IMR-90 (cell line): ENCODE results near the gene ACIN1. TPM values are rescaled to one million over a fixed set of nuclear protein-coding genes. Genes with fewer than 3 reads are reported as not detected.

Experiments used
- ATAC-seq: fragments of 200-7000 bp; cut with Tn5 transposase; 2 replicates; pipeline ENCODE4 v1.9.1; 2020; ENCODE audit warnings: low read depth, mild to moderate bottlenecking, moderate library complexity
- BruUV-seq: library from RNA; stranded (reverse); fragments of 400-500 nt; replicated peaks from 2 replicates; lab custom pipeline; 2021; lab: Mats Ljungman, UMichigan
- CTCF ChIA-PET: fragments of 300-600 bp; formaldehyde crosslinking; extraction: SDS; loops from one replicate; lab custom pipeline; 2021; ENCODE audit warnings: antibody characterized with exemption; lab: Yijun Ruan, JAX
- POLR2A ChIA-PET: fragments of 300-600 bp; sonication (Branson Sonifier 250); formaldehyde crosslinking; loops from one replicate; lab custom pipeline; 2022; ENCODE audit warnings: antibody characterized with exemption; ENCODE audit not compliant: unreplicated experiment; lab: Charles Lee
- DNase-seq: peaks from one replicate; pipeline ENCODE4 v3.0.0; 2013
- H2AFZ ChIP-seq: replicated peaks from 2 replicates; pipeline ENCODE3; 2013; ENCODE audit warnings: low read length, mild to moderate bottlenecking; ENCODE audit not compliant: poor library complexity
- H2AK5ac ChIP-seq: 2 replicates; pipeline ENCODE4 v1.6.1; 2013; ENCODE audit warnings: low read depth, low read length, inconsistent platforms
- H2AK9ac ChIP-seq: replicated peaks from 2 replicates; pipeline ENCODE3; 2013; ENCODE audit warnings: mild to moderate bottlenecking, low read depth, low read length, moderate library complexity; ENCODE audit not compliant: poor library complexity
- H2BK120ac ChIP-seq: 2 replicates; pipeline ENCODE4 v1.6.1; 2013; ENCODE audit warnings: low read depth, low read length, inconsistent platforms
- H2BK15ac ChIP-seq: 3 replicates; pipeline ENCODE4 v1.6.1; 2013; ENCODE audit warnings: low read depth, low read length, inconsistent platforms
- H2BK20ac ChIP-seq: 2 replicates; pipeline ENCODE4 v1.6.1; 2013; ENCODE audit warnings: low read depth, mild to moderate bottlenecking, inconsistent platforms, low read length, moderate library complexity
- H2BK5ac ChIP-seq: 2 replicates; pipeline ENCODE4 v1.6.1; 2013; ENCODE audit warnings: mild to moderate bottlenecking, low read depth, low read length, inconsistent platforms; ENCODE audit not compliant: poor library complexity, severe bottlenecking
- H3K14ac ChIP-seq: replicated peaks from 2 replicates; pipeline ENCODE4 v1.6.1; 2013; ENCODE audit warnings: low read depth, low read length, inconsistent platforms
- H3K18ac ChIP-seq: 2 replicates; pipeline ENCODE4 v1.6.1; 2013; ENCODE audit warnings: low read depth, low read length, control low read depth
- H3K23ac ChIP-seq: 2 replicates; pipeline ENCODE4 v1.6.1; 2013; ENCODE audit warnings: low read depth, low read length, inconsistent platforms
- H3K27ac ChIP-seq: 2 replicates; pipeline ENCODE4 v1.5.1; 2013; ENCODE audit warnings: mild to moderate bottlenecking, control low read depth, low read length; ENCODE audit not compliant: insufficient read depth
- H3K27me3 ChIP-seq: 2 replicates; pipeline ENCODE4 v1.6.1; 2013; ENCODE audit warnings: low read length; ENCODE audit not compliant: control insufficient read depth, insufficient read depth
- H3K36me3 ChIP-seq: 2 replicates; pipeline ENCODE4 v1.6.1; 2013; ENCODE audit warnings: low read length, mixed read lengths; ENCODE audit not compliant: control insufficient read depth, insufficient read depth
- H3K4ac ChIP-seq: 2 replicates; pipeline ENCODE4 v1.6.1; 2013; ENCODE audit warnings: low read depth, low read length, inconsistent platforms
- H3K4me1 ChIP-seq: 2 replicates; pipeline ENCODE4 v1.6.1; 2013; ENCODE audit warnings: low read length, mixed read lengths; ENCODE audit not compliant: control insufficient read depth, insufficient read depth
- H3K4me2 ChIP-seq: 2 replicates; pipeline ENCODE4 v1.6.1; 2013; ENCODE audit warnings: low read depth, mild to moderate bottlenecking, control low read depth, low read length, moderate library complexity
- H3K4me3 ChIP-seq: 2 replicates; pipeline ENCODE4 v1.5.1; 2013; ENCODE audit warnings: low read depth, mild to moderate bottlenecking, control low read depth, low read length, moderate library complexity; ENCODE audit not compliant: insufficient read depth
- H3K56ac ChIP-seq: 2 replicates; pipeline ENCODE4 v1.6.1; 2013; ENCODE audit warnings: low read length, inconsistent platforms; ENCODE audit not compliant: insufficient read depth; ENCODE audit errors: extremely low read depth
- H3K79me1 ChIP-seq, 2 experiments: 2 replicates each; pipeline ENCODE4 v1.6.1; 2013; ENCODE audit warnings: low read length in 2 of 2, inconsistent platforms in 1 of 2, low read depth in 1 of 2
- H3K9ac ChIP-seq: 2 replicates; pipeline ENCODE4 v1.6.1; 2013; ENCODE audit warnings: low read depth, low read length, control low read depth
- H3K9me1 ChIP-seq: 2 replicates; pipeline ENCODE4 v1.6.1; 2013; ENCODE audit warnings: low read length, inconsistent platforms; ENCODE audit not compliant: insufficient read depth
- H3K9me3 ChIP-seq: 2 replicates; pipeline ENCODE4 v1.6.1; 2013; ENCODE audit warnings: low read length; ENCODE audit not compliant: control insufficient read depth, insufficient read depth
- H4K20me1 ChIP-seq: 2 replicates; pipeline ENCODE4 v1.6.1; 2013; ENCODE audit warnings: low read length, inconsistent platforms; ENCODE audit not compliant: insufficient read depth
- H4K5ac ChIP-seq: 2 replicates; pipeline ENCODE4 v1.6.1; 2013; ENCODE audit warnings: mild to moderate bottlenecking, low read depth, low read length, control low read depth
- H4K8ac ChIP-seq, 2 experiments: 2 replicates each; pipeline ENCODE4 v1.6.1; 2013; ENCODE audit warnings: low read depth in 2 of 2, low read length in 2 of 2, control low read depth in 1 of 2, inconsistent platforms in 1 of 2
- H4K91ac ChIP-seq: 2 replicates; pipeline ENCODE4 v1.6.1; 2013; ENCODE audit warnings: low read depth, low read length, inconsistent platforms; ENCODE audit not compliant: insufficient read depth
- FOS ChIP-seq: fragments of 150-350 bp; IDR thresholded peaks from 2 replicates; pipeline ENCODE4 v1.6.1; 2016; ENCODE audit warnings: low read depth, low read length
- MAFK ChIP-seq: IDR thresholded peaks from 2 replicates; pipeline ENCODE4 v1.6.1; 2012; ENCODE audit warnings: low read depth, low read length, improper control_type of control experiment
- WGBS, 2 experiments: methylation state at CpG; one replicate each; pipeline versions ENCODE4 v1.1.5 to v1.1.7; 2013; ENCODE audit warnings: missing lambda C conversion rate in 2 of 2; ENCODE audit not compliant: insufficient read length in 1 of 2; ENCODE audit errors: extremely low coverage in 2 of 2; 5-methylcytosine and 5-hydroxymethylcytosine counted together
- dilution Hi-C: fragments of 300-500 bp; cut with HindIII; formaldehyde crosslinking; loops from one replicate; pipeline ENCODE4 v1.14.3; 2018; ENCODE audit warnings: low sequenced_read_pairs; ENCODE audit not compliant: unreplicated experiment
- in situ Hi-C: fragments of 300-500 bp; cut with MboI; formaldehyde crosslinking; loops from 3 replicates; pipeline ENCODE4 v1.14.3; 2019; ENCODE audit warnings: low sequenced_read_pairs, inconsistent platforms, mixed read lengths
- intact Hi-C: fragments of 100-400 bp; cut with micrococcal nuclease; formaldehyde crosslinking; loops from 2 replicates; pipeline ENCODE4 v1.10.0; 2022
- polyA plus RNA-seq, 3 experiments: library from polyadenylated mRNA; depleted of rRNA; stranded (reverse); fragments of >200 nt; gene quantifications; 2 replicates each; pipeline ENCODE4 v1.2.3, GENCODE V29; 2012; ENCODE audit warnings: low replicate concordance in 1 of 3
- total RNA-seq: library from RNA; depleted of rRNA; stranded (reverse); fragments of >200 nt; gene quantifications from 2 replicates; pipeline ENCODE4 v1.2.3, GENCODE V29; 2012
- TF ChIP-seq, protein P1 (sequence below): fragments of 150-350 bp; IDR thresholded peaks from 2 replicates; pipeline ENCODE4 v1.6.1; 2016; ENCODE audit warnings: low read depth, mild to moderate bottlenecking, low read length, moderate library complexity, borderline replicate concordance

The ACIN1 gene
- total and polyA plus RNA-seq, 2 of the 4 experiments (the other 2 are of a cell fraction): 73.8 to 185 TPM

- H3K4me3 ChIP-seq: no peak overlapping the region
- TF ChIP-seq, protein P1, sequence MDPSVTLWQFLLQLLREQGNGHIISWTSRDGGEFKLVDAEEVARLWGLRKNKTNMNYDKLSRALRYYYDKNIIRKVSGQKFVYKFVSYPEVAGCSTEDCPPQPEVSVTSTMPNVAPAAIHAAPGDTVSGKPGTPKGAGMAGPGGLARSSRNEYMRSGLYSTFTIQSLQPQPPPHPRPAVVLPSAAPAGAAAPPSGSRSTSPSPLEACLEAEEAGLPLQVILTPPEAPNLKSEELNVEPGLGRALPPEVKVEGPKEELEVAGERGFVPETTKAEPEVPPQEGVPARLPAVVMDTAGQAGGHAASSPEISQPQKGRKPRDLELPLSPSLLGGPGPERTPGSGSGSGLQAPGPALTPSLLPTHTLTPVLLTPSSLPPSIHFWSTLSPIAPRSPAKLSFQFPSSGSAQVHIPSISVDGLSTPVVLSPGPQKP: no peak
- TF ChIP-seq MAFK (no peak), FOS (no peak)
- H3K9ac ChIP-seq: no peak overlapping the region
- BruUV-seq: no TSS peak
- H2BK120ac ChIP-seq: no peak overlapping the region
- 43% methylated on average over 1 of the region's 7 CpGs; no CpG with 5 or more reads in 1 of the 2 experiments for WGBS, 2 experiments
- no peak overlapping the region for H3K4ac ChIP-seq
- no peak overlapping the region for H4K5ac ChIP-seq
- no peak overlapping the region for H2AFZ ChIP-seq
- no peak overlapping the region for H4K8ac ChIP-seq
- H4K91ac ChIP-seq: no peak overlapping the region
- H2BK20ac ChIP-seq: no peak overlapping the region
- peaks cover 11% of the 10 kb centered on the region for H3K4me1 ChIP-seq
- H3K4me2 ChIP-seq: no peak overlapping the region
- no peaks in the 10 kb centered on the region for H3K9me3 ChIP-seq
- dilution Hi-C loops (no loop called here), in situ Hi-C loops (no loop called here), intact Hi-C loops (no loop called here)
- peaks cover 9% of the 10 kb centered on the region for H3K9me1 ChIP-seq
- H2AK9ac ChIP-seq: no peak overlapping the region
- ChIA-PET POLR2A (no interaction called here), CTCF (interaction anchor here (1.5 kb wide), 1 partner anchor 13 kb away, joined by 3 read pairs; no protein-coding TSS in a partner anchor)
- H3K79me1 ChIP-seq: peaks cover 3 to 11% of the 10 kb centered on the region in 2 experiments; a peak in 2 of 4 replicates
- no peak overlapping the region for H2BK15ac ChIP-seq
- H3K27ac ChIP-seq: no peak overlapping the region
- peaks cover 9% of the 10 kb centered on the region for H4K20me1 ChIP-seq
- no peak overlapping the region for H2BK5ac ChIP-seq
- H3K27me3 ChIP-seq: no peaks in the 10 kb centered on the region
- no peak overlapping the region for H3K18ac ChIP-seq
- peaks cover 14% of the 10 kb centered on the region for H3K36me3 ChIP-seq
- H3K56ac ChIP-seq: no peak overlapping the region
- DNase-seq (no peak), ATAC-seq (no peak)
- H2AK5ac ChIP-seq: no peak overlapping the region
- no peak overlapping the region for H3K14ac ChIP-seq
- no peak overlapping the region for H3K23ac ChIP-seq
Observed at GRCh38 chr14:23021889-23022442, 73.0 kb downstream of the ACIN1 start.
